ENCODE data around the gene SLC39A11.

GRCh38 chr17:72996791-72997190 lies 95.7 kb downstream of the SLC39A11 start:
- TF ChIP-seq CTCF (IDR thresholded peaks at IDR 0.05; ENCODE audit: insufficient read depth, low read depth, low read length) (no peak), EZH2 (IDR thresholded peaks at IDR 0.05; ENCODE audit: insufficient read depth, low read length) (no peak)

Data from astrocyte (in vitro differentiated cells and primary cell).